Activated T-cell treated with anti-CD3 and anti-CD28 coated beads for 1 hour (primary cell): ENCODE results near the gene CXXC4.

Experiments
- DNase-seq: peaks from one replicate; pipeline ENCODE4 v3.0.0-alpha.2; 2020; ENCODE audit warnings: low read depth

Gene CXXC4

GRCh38 chr4:104488151-104488550 lies 6.5 kb downstream of the CXXC4 start:
- no peak for DNase-seq

- DNase-seq, result no peak
Measured at GRCh38 chr4:104486716-104487504, 7.8 kb downstream of the CXXC4 start.

GRCh38 chr4:104475652-104476051 lies 19.0 kb downstream of the CXXC4 start:
- DNase-seq, result no peak

- DNase-seq, result no peak
Measured at GRCh38 chr4:104472766-104473165, 21.9 kb downstream of the CXXC4 start.

- no peak for DNase-seq
Measured at GRCh38 chr4:104470770-104471169, 23.9 kb downstream of the CXXC4 start.

- DNase-seq, result no peak
Measured at GRCh38 chr4:104469794-104470193, 24.9 kb downstream of the CXXC4 start.

GRCh38 chr4:104465619-104466018 lies 29.1 kb downstream of the CXXC4 start:
- DNase-seq, result no peak

- no peak for DNase-seq
Measured at GRCh38 chr4:104465201-104465600, 29.5 kb downstream of the CXXC4 start.

GRCh38 chr4:104462641-104463040 lies 32.1 kb downstream of the CXXC4 start:
- no peak for DNase-seq

GRCh38 chr4:104457308-104457981 lies 37.2 kb downstream of the CXXC4 start:
- DNase-seq, result no peak

- no peak for DNase-seq
Measured at GRCh38 chr4:104451573-104451972, 43.1 kb downstream of the CXXC4 start.

GRCh38 chr4:104449537-104449936 lies 45.2 kb downstream of the CXXC4 start:
- DNase-seq, result no peak

- DNase-seq, result no peak
Measured at GRCh38 chr4:104447294-104447693, 47.4 kb downstream of the CXXC4 start.

- no peak for DNase-seq
Measured at GRCh38 chr4:104446431-104447278, 48.0 kb downstream of the CXXC4 start.

- no peak for DNase-seq
Measured at GRCh38 chr4:104444685-104445084, 50.0 kb downstream of the CXXC4 start.

GRCh38 chr4:104436542-104436941 lies 58.2 kb downstream of the CXXC4 start:
- no peak for DNase-seq

- DNase-seq, result no peak
Measured at GRCh38 chr4:104429150-104429741, 65.4 kb downstream of the CXXC4 start.

GRCh38 chr4:104425948-104426347 lies 68.7 kb downstream of the CXXC4 start:
- DNase-seq, result no peak

- DNase-seq, result no peak
Measured at GRCh38 chr4:104424989-104425388, 69.7 kb downstream of the CXXC4 start.

- no peak for DNase-seq
Measured at GRCh38 chr4:104424475-104424941, 70.2 kb downstream of the CXXC4 start.

GRCh38 chr4:104421566-104421965 lies 73.1 kb downstream of the CXXC4 start:
- DNase-seq, result no peak

GRCh38 chr4:104420766-104421165 lies 73.9 kb downstream of the CXXC4 start:
- no peak for DNase-seq
